ENCODE data around the gene R3HDM4. TPM values are rescaled to one million over a fixed set of nuclear protein-coding genes. Genes with fewer than 3 reads are reported as not detected.
A peak's percentile ranks its signal among the peaks of the same experiment; 100 is the strongest.

Gene R3HDM4
- total and polyA plus RNA-seq, 9 of the 15 experiments (the other 6 are each of a cell fraction or from before 2014, with no cell fraction given) = 3.2 to 154 (median 59.0) TPM

GRCh38 chr19:892894-893689, 19.9 kb downstream of the R3HDM4 start, which contains the start of the genes MED16 and RNU6-9 (continued):
- TF ChIP-seq ZBTB40 (IDR thresholded peaks at IDR 0.05) = peak; percentile 90
- TF ChIP-seq ZBTB40 (CRISPR knock-in tag; IDR thresholded peaks at IDR 0.05) = no peak
- no peak for TF ChIP-seq SMARCB1 (IDR thresholded peaks at IDR 0.05; ENCODE audit: insufficient read length, low read depth)
- no peak for TF ChIP-seq EWSR1 (IDR thresholded peaks at IDR 0.05; ENCODE audit: borderline replicate concordance, low read depth, partially characterized antibody)
- TF ChIP-seq CSDE1 (IDR thresholded peaks at IDR 0.05) = peak in 1 of 2 experiments; percentile 67; a peak in 1 of 4 replicates
- TF ChIP-seq, protein P1, sequence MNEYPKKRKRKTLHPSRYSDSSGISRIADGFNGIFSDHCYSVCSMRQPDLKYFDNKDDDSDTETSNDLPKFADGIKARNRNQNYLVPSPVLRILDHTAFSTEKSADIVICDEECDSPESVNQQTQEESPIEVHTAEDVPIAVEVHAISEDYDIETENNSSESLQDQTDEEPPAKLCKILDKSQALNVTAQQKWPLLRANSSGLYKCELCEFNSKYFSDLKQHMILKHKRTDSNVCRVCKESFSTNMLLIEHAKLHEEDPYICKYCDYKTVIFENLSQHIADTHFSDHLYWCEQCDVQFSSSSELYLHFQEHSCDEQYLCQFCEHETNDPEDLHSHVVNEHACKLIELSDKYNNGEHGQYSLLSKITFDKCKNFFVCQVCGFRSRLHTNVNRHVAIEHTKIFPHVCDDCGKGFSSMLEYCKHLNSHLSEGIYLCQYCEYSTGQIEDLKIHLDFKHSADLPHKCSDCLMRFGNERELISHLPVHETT (CRISPR knock-in tag; conservative IDR thresholded peaks at IDR 0.05 in 1 of 2, IDR thresholded peaks at IDR 0.05 in 1 of 2) = no peak; a peak in 1 of 4 replicates
- peak; percentile 85 for TF ChIP-seq ZNF143 (CRISPR knock-in tag; IDR thresholded peaks at IDR 0.05)
- TF ChIP-seq, protein P2, sequence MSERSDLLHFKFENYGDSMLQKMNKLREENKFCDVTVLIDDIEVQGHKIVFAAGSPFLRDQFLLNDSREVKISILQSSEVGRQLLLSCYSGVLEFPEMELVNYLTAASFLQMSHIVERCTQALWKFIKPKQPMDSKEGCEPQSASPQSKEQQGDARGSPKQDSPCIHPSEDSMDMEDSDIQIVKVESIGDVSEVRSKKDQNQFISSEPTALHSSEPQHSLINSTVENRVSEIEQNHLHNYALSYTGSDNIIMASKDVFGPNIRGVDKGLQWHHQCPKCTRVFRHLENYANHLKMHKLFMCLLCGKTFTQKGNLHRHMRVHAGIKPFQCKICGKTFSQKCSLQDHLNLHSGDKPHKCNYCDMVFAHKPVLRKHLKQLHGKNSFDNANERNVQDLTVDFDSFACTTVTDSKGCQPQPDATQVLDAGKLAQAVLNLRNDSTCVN (CRISPR knock-in tag; IDR thresholded peaks at IDR 0.05) = no peak; the same call in 1 of the 2 replicates
- TF ChIP-seq ZNF561 (CRISPR knock-in tag; conservative IDR thresholded peaks at IDR 0.05) = no peak
- TF ChIP-seq SETDB1 (IDR thresholded peaks at IDR 0.05; ENCODE audit: low read length) = no peak
- no peak for TF ChIP-seq FOXK1 (CRISPR knock-in tag; IDR thresholded peaks at IDR 0.05; ENCODE audit: borderline replicate concordance)
- no peak for TF ChIP-seq COPS2 (conservative IDR thresholded peaks at IDR 0.05)
- peak; percentile 68 for TF ChIP-seq EP400 (IDR thresholded peaks at IDR 0.05)

Data from K562 (cell line).